K562 (cell line): Measurements from ENCODE around the gene CIAO2B. TPM values are rescaled to one million over a fixed set of nuclear protein-coding genes. Genes with fewer than 3 reads are reported as not detected.

Experiments used
- ATAC-seq: fragments of 200-7000 bp; cut with Tn5 transposase; 3 replicates; pipeline ENCODE4 v1.9.1; 2020; ENCODE audit warnings: moderate library complexity
- BruUV-seq: library from RNA; stranded (reverse); fragments of 400-500 nt; replicated peaks from 2 replicates; lab custom pipeline; 2021; lab: Mats Ljungman, UMichigan
- CTCF ChIA-PET: fragments of 300-600 bp; formaldehyde crosslinking; extraction: SDS; loops from one replicate; lab custom pipeline; 2021; ENCODE audit warnings: low intra/inter-chr PET ratio; lab: Yijun Ruan, JAX
- POLR2A ChIA-PET: fragments of 300-600, 350-650 bp; sonication (Branson Sonifier 250); formaldehyde crosslinking; extraction: SDS; loops from one replicate; lab custom pipeline; 2021; ENCODE audit warnings: antibody characterized with exemption, inconsistent platforms; lab: Yijun Ruan, JAX
- DNase-seq, 4 experiments: peaks; one replicate each; pipeline versions ENCODE4 v3.0.0 to v3.0.0-alpha.2; 2011 to 2018; ENCODE audit warnings: low spot score in 3 of 4, mixed read lengths in 3 of 4; ENCODE audit errors: extremely low read depth in 1 of 4
- FAIRE-seq: peaks from 2 replicates; lab custom pipeline; 2011; peaks lifted over from hg19 to GRCh38; lab: Jason Lieb, UNC
- H2AFZ ChIP-seq: 2 replicates; pipeline ENCODE4 v1.6.0; 2011; ENCODE audit warnings: low read depth, low read length, control low read depth, inconsistent platforms
- H3K27ac ChIP-seq: fragments of 200-600 bp; 3 replicates; pipeline ENCODE4 v1.8.0; 2011; ENCODE audit warnings: low read depth, mild to moderate bottlenecking, control low read depth, inconsistent platforms, low read length, moderate library complexity, mixed read lengths; ENCODE audit errors: extremely low read depth
- H3K27me3 ChIP-seq, 2 experiments: fragments of 300-600 bp in 1 of 2; 2 replicates in 1 of 2; 3 replicates in 1 of 2; pipeline versions ENCODE4 v1.6.0 to v1.8.0; 2011; ENCODE audit warnings: inconsistent platforms in 2 of 2, low read length in 2 of 2, mild to moderate bottlenecking in 1 of 2, mixed read lengths in 1 of 2, moderate library complexity in 1 of 2; ENCODE audit not compliant: control insufficient read depth in 2 of 2, insufficient read depth in 2 of 2
- H3K36me3 ChIP-seq: fragments of 300-600 bp; 3 replicates; pipeline ENCODE4 v1.8.0; 2011; ENCODE audit warnings: mild to moderate bottlenecking, low read length, inconsistent platforms; ENCODE audit not compliant: control insufficient read depth, insufficient read depth
- H3K4me1 ChIP-seq, 2 experiments: fragments of 200-600 bp in 1 of 2; replicated peaks in 1 of 2; 2 replicates in 1 of 2; 3 replicates in 1 of 2; pipeline versions ENCODE4 v1.5.1 to v1.8.0; 2011; ENCODE audit warnings: inconsistent platforms in 2 of 2, low read length in 2 of 2, mild to moderate bottlenecking in 1 of 2, mixed read lengths in 1 of 2, moderate library complexity in 1 of 2; ENCODE audit not compliant: control insufficient read depth in 2 of 2, insufficient read depth in 2 of 2
- H3K4me2 ChIP-seq: 2 replicates; pipeline ENCODE4 v1.6.1; 2011; ENCODE audit warnings: low read length, control low read depth, inconsistent platforms, mixed read lengths; ENCODE audit not compliant: insufficient read depth
- H3K4me3 ChIP-seq: fragments of 200-600 bp; sonication (generic), shearing (Covaris generic); 2 replicates; pipeline ENCODE4 v1.5.1; 2016; ENCODE audit warnings: control low read depth, inconsistent platforms
- H3K79me2 ChIP-seq: fragments of 200-600 bp; 3 replicates; pipeline ENCODE4 v1.8.0; 2011; ENCODE audit warnings: low read length, inconsistent platforms; ENCODE audit not compliant: control insufficient read depth, insufficient read depth
- H3K9ac ChIP-seq, 2 experiments: 2 replicates each; pipeline versions ENCODE4 v1.6.0 to v1.6.1; 2011; ENCODE audit warnings: low read depth in 2 of 2, low read length in 2 of 2, control low read depth in 1 of 2, inconsistent platforms in 1 of 2, mild to moderate bottlenecking in 1 of 2, mixed read lengths in 1 of 2; ENCODE audit not compliant: insufficient read depth in 1 of 2
- H3K9me1 ChIP-seq: one replicate; pipeline ENCODE4 v1.6.0; 2011; ENCODE audit warnings: inconsistent platforms, mild to moderate bottlenecking, low read length, moderate library complexity; ENCODE audit not compliant: control insufficient read depth, insufficient read depth
- H3K9me3 ChIP-seq: replicated peaks from 2 replicates; pipeline ENCODE4 v1.5.1; 2011; ENCODE audit warnings: low read depth, low read length, inconsistent platforms; ENCODE audit not compliant: control insufficient read depth, insufficient read depth
- H4K20me1 ChIP-seq: replicated peaks from 2 replicates; pipeline ENCODE4 v1.6.1; 2011; ENCODE audit warnings: low read length, inconsistent platforms, mixed read lengths; ENCODE audit not compliant: control insufficient read depth, insufficient read depth
- DDX20 ChIP-seq: fragments of 450-650 bp; IDR thresholded peaks from 2 replicates; pipeline ENCODE4 v1.6.1; 2016; ENCODE audit warnings: missing genetic modification characterization, low read depth, mild to moderate bottlenecking, missing compliant biosample characterization, moderate library complexity
- GABPA ChIP-seq: fragments of 200-800 bp; sonication (Bioruptor generic); conservative IDR thresholded peaks from 2 replicates; pipeline ENCODE4 v1.6.1; 2016; ENCODE audit warnings: low read depth, missing genetic modification characterization, missing compliant biosample characterization
- HDAC2 ChIP-seq: fragments of 450-650 bp; IDR thresholded peaks from 2 replicates; pipeline ENCODE4 v1.6.1; 2016; ENCODE audit warnings: mild to moderate bottlenecking
- ID3 ChIP-seq, 2 experiments: fragments of 250-450 bp in 1 of 2; fragments of 450-650 bp in 1 of 2; sonication (Bioruptor Pico) in 1 of 2; IDR thresholded peaks; 2 replicates each; pipeline versions ENCODE4 v1.6.1 to v1.8.0; 2016 to 2021; ENCODE audit warnings: mild to moderate bottlenecking in 2 of 2, moderate library complexity in 2 of 2, missing compliant biosample characterization in 1 of 2, missing genetic modification characterization in 1 of 2
- MAFK ChIP-seq: IDR thresholded peaks from 2 replicates; pipeline ENCODE4 v1.6.1; 2011; ENCODE audit warnings: low read length, improper control_type of control experiment
- SMAD1 ChIP-seq: fragments of 150-350 bp; IDR thresholded peaks from 2 replicates; pipeline ENCODE4 v1.6.1; 2014; ENCODE audit warnings: low read length, low read depth; ENCODE audit not compliant: partially characterized antibody
- SMARCA5 ChIP-seq: fragments of 450-650 bp; IDR thresholded peaks from 2 replicates; pipeline ENCODE4 v1.6.1; 2016
- VEZF1 ChIP-seq: fragments of 200-800 bp; sonication (Bioruptor generic); IDR thresholded peaks from 2 replicates; pipeline ENCODE4 v1.6.1; 2017; ENCODE audit warnings: missing genetic modification characterization, missing compliant biosample characterization
- ZFP36 ChIP-seq: fragments of 150-350 bp; IDR thresholded peaks from 2 replicates; pipeline ENCODE4 v1.6.1; 2018; ENCODE audit warnings: low read length, low read depth; ENCODE audit not compliant: partially characterized antibody
- ZNF121 ChIP-seq: sonication (generic); formaldehyde crosslinking; conservative IDR thresholded peaks from 2 replicates; pipeline ENCODE4 v1.8.0; 2022; ENCODE audit warnings: missing genetic modification reagents
- ZNF174 ChIP-seq: fragments of 250-450 bp; sonication (Bioruptor Pico); IDR thresholded peaks from 2 replicates; pipeline ENCODE4 v1.4.0; 2020; ENCODE audit warnings: mild to moderate bottlenecking
- WGBS: fragments of 100-300 bp; shearing (Covaris generic); methylation state at CpG from one replicate; pipeline ENCODE4 v1.1.6; 2016; ENCODE audit warnings: low coverage, mixed read lengths; ENCODE audit not compliant: insufficient coverage; ENCODE audit errors: missing lambda C conversion rate; 5-methylcytosine and 5-hydroxymethylcytosine counted together
- in situ Hi-C: fragments of 300-500 bp; cut with MboI; formaldehyde crosslinking; loops from 4 replicates; pipeline ENCODE4 v1.15.0; 2018; ENCODE audit warnings: inconsistent platforms, mixed read lengths
- intact Hi-C: fragments of 100-400 bp; cut with micrococcal nuclease; formaldehyde crosslinking; loops from 2 replicates; pipeline ENCODE4 v1.14.2; 2022
- polyA plus RNA-seq, 8 experiments: library from polyadenylated mRNA; depleted of rRNA in 4 of 8; stranded (reverse) in 5 of 8; unstranded in 3 of 8; fragments of >200 nt; fragmentation: Nextera tagmentation in 2 of 8; fragmentation: Illumina TruSeq in 1 of 8; extraction: Ambion mirVana in 2 of 8; extraction: Trizol in 1 of 8; gene quantifications; 2 replicates each; pipeline versions ENCODE4 v1.2.1 to v1.2.3, GENCODE V29; 2011 to 2014; ENCODE audit warnings: inconsistent platforms in 1 of 8, missing spikeins in 1 of 8
- total RNA-seq, 7 experiments: library from RNA; depleted of rRNA in 6 of 7; stranded (reverse); fragments of >200 nt in 6 of 7; fragmentation: Illumina TruSeq in 2 of 7; extraction: Trizol in 2 of 7; gene quantifications; 2 replicates each; pipeline versions ENCODE4 v1.2.1 to v1.2.3, GENCODE V29; 2011 to 2021; ENCODE audit warnings: low replicate concordance in 1 of 7
- TF ChIP-seq, protein P1 (sequence below): sonication (generic); formaldehyde crosslinking; IDR thresholded peaks from 2 replicates; pipeline ENCODE4 v1.8.1; 2023; ENCODE audit warnings: mild to moderate bottlenecking, missing genetic modification reagents
- TF ChIP-seq, protein P2 (sequence below): fragments of 450-650 bp; IDR thresholded peaks from one replicate; pipeline ENCODE4 v1.6.1; 2018; ENCODE audit warnings: mild to moderate bottlenecking, moderate library complexity; ENCODE audit not compliant: partially characterized antibody

CIAO2B gene
- total and polyA plus RNA-seq, 9 of the 15 experiments (the other 6 are each of a cell fraction or from before 2014, with no cell fraction given): 86.8 to 182 (median 113) TPM

DNA sequence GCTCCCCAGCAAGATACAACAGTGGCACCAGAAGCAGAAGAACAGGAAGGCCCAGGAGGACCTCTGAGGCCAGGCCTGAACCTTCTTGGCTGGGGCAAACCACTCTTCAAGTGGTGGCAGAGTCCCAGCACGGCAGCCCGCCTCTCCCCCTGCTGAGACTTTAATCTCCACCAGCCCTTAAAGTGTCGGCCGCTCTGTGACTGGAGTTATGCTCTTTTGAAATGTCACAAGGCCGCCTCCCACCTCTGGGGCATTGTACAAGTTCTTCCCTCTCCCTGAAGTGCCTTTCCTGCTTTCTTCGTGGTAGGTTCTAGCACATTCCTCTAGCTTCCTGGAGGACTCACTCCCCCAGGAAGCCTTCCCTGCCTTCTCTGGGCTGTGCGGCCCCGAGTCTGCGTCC lies 38.8 kb upstream of the CIAO2B start (continued):
- TF ChIP-seq DDX20 (tag): no peak
- no peak for TF ChIP-seq ID3 (CRISPR knock-in tag; IDR thresholded peaks at IDR 0.05)
- peak; percentile 24; the same call in 1 of the 2 replicates for TF ChIP-seq ID3 (tag; IDR thresholded peaks at IDR 0.05)
- no peak for TF ChIP-seq GABPA (tag)

GRCh38 chr16:66970775-66971720 lies 36.8 kb upstream of the CIAO2B start:
- Histone ChIP-seq H3K9me3 (no peaks in the 10 kb centered on the region), H3K9ac (no peak overlapping the region), H3K27ac (no peak overlapping the region), H3K4me2 (no peak overlapping the region), H3K36me3 (no peaks in the 10 kb centered on the region), H3K79me2 (no peaks in the 10 kb centered on the region), H2AFZ (no peak overlapping the region), H3K9me1 (peaks cover 3% of the 10 kb centered on the region), H4K20me1 (no peaks in the 10 kb centered on the region), H3K27me3 (peaks cover 6 to 17% of the 10 kb centered on the region in 2 experiments; a peak in 4 of 5 replicates), H3K4me3 (no peak overlapping the region), H3K4me1 (peaks cover 6 to 15% of the 10 kb centered on the region in 2 experiments; a peak in 3 of 5 replicates)
- ChIA-PET POLR2A (interaction anchor here (0.8 to 1.0 kb wide), 2 partner anchors 39 to 189 kb away, joined by 3 read pairs; no protein-coding TSS in a partner anchor), CTCF (no interaction called here)
- 9% methylated on average over 10 of the region's 10 CpGs for WGBS
- peak; percentile 69 for FAIRE-seq
- BruUV-seq: no TSS peak
- peak in 3 of 4 experiments; percentile 37 to 45 (median 44) for DNase-seq
- intact Hi-C loops (loop anchor here (10.0 kb wide), 1 partner anchor 274 kb away; the partner anchor contains the start of genes FHOD1 and SLC9A5), in situ Hi-C loops (loop anchor here (25.0 kb wide), 2 partner anchors 191 to 441 kb away; partner anchors contain the start of genes B3GNT9, FBXL8, HSF4 and NOL3)
- ATAC-seq: peak; percentile 31; the same call in 1 of the 3 replicates
- TF ChIP-seq ZNF121 (CRISPR knock-in tag) (no peak), MAFK (no peak), ZFP36 (peak; percentile 62), SMAD1 (no peak), HDAC2 (no peak), ZNF174 (CRISPR knock-in tag) (no peak), VEZF1 (peak; percentile 19; the same call in 1 of the 2 replicates), SMARCA5 (no peak)
- TF ChIP-seq, protein P1, sequence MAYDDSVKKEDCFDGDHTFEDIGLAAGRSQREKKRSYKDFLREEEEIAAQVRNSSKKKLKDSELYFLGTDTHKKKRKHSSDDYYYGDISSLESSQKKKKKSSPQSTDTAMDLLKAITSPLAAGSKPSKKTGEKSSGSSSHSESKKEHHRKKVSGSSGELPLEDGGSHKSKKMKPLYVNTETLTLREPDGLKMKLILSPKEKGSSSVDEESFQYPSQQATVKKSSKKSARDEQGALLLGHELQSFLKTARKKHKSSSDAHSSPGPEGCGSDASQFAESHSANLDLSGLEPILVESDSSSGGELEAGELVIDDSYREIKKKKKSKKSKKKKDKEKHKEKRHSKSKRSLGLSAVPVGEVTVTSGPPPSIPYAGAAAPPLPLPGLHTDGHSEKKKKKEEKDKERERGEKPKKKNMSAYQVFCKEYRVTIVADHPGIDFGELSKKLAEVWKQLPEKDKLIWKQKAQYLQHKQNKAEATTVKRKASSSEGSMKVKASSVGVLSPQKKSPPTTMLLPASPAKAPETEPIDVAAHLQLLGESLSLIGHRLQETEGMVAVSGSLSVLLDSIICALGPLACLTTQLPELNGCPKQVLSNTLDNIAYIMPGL: no peak
- TF ChIP-seq, protein P2, sequence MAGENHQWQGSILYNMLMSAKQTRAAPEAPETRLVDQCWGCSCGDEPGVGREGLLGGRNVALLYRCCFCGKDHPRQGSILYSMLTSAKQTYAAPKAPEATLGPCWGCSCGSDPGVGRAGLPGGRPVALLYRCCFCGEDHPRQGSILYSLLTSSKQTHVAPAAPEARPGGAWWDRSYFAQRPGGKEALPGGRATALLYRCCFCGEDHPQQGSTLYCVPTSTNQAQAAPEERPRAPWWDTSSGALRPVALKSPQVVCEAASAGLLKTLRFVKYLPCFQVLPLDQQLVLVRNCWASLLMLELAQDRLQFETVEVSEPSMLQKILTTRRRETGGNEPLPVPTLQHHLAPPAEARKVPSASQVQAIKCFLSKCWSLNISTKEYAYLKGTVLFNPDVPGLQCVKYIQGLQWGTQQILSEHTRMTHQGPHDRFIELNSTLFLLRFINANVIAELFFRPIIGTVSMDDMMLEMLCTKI: no peak
